Breast epithelium (tissue), 4 donors: ENCODE data around the gene THBS1. TPM values are rescaled to one million over a fixed set of nuclear protein-coding genes. Genes with fewer than 3 reads are reported as not detected.
A peak's percentile ranks its signal among the peaks of the same experiment; 100 is the strongest.

Source experiments
- DNase-seq, 2 donors: peaks; one replicate each; pipeline ENCODE4 v3.0.0-alpha.2; 2019; ENCODE audit warnings: low spot score in 2 of 2
- H3K27ac ChIP-seq, 2 donors: fragments of 200-600 bp; sonication (generic) in 1 of 2; one replicate each; pipeline ENCODE4 v1.5.1; 2016 to 2019; ENCODE audit warnings: mild to moderate bottlenecking in 1 of 2
- H3K27me3 ChIP-seq, 2 donors: fragments of 200-600 bp; sonication (generic) in 1 of 2; one replicate each; pipeline versions ENCODE4 v1.5.1 to v1.6.0; 2017 to 2019; ENCODE audit warnings: control low read depth in 1 of 2, mild to moderate bottlenecking in 1 of 2
- H3K36me3 ChIP-seq: fragments of 200-600 bp; one replicate; pipeline ENCODE4 v1.5.1; 2019
- H3K4me1 ChIP-seq, 2 donors: fragments of 200-600 bp; sonication (generic); one replicate each; pipeline ENCODE4 v1.5.1; 2016 to 2019; ENCODE audit warnings: control low read depth in 1 of 2
- H3K4me3 ChIP-seq, 3 donors: fragments of 200-600 bp; sonication (generic); 1 replicate in 2 of 3; 2 replicates in 1 of 3; pipeline ENCODE4 v1.5.1; 2016 to 2019; ENCODE audit warnings: mild to moderate bottlenecking in 3 of 3, moderate library complexity in 2 of 3
- H3K9me3 ChIP-seq, 2 donors: fragments of 200-600 bp; sonication (generic) in 1 of 2; one replicate each; pipeline ENCODE4 v1.5.1; 2016 to 2019; ENCODE audit warnings: control low read depth in 1 of 2
- CTCF ChIP-seq, 3 donors: fragments of 450-650 bp; IDR thresholded peaks; one replicate each; pipeline ENCODE4 v1.5.1; 2016 to 2017; ENCODE audit warnings: antibody characterized with exemption in 3 of 3, mild to moderate bottlenecking in 3 of 3, moderate library complexity in 3 of 3
- POLR2A ChIP-seq: fragments of 450-650 bp; IDR thresholded peaks from one replicate; pipeline ENCODE4 v1.6.1; 2016; ENCODE audit warnings: antibody characterized with exemption, mild to moderate bottlenecking, moderate library complexity
- POLR2AphosphoS5 ChIP-seq, 3 donors: sonication (generic); formaldehyde crosslinking; IDR thresholded peaks; one replicate each; pipeline ENCODE4 v1.6.1; 2017; ENCODE audit warnings: antibody characterized with exemption in 3 of 3
- intact Hi-C: fragments of 100-400 bp; cut with DNase I; formaldehyde crosslinking; loops from one replicate; pipeline ENCODE4 v1.15.1; 2023; ENCODE audit warnings: low total_unique reads
- total RNA-seq, 3 donors: library from RNA; depleted of rRNA; stranded (reverse); fragments of >200 nt; gene quantifications; one replicate each; pipeline ENCODE4 v1.1.0, GENCODE V29; 2016

THBS1 gene
- total RNA-seq, 3 donors from 2014 or later, result 106 to 623 (median 386) TPM

DNA sequence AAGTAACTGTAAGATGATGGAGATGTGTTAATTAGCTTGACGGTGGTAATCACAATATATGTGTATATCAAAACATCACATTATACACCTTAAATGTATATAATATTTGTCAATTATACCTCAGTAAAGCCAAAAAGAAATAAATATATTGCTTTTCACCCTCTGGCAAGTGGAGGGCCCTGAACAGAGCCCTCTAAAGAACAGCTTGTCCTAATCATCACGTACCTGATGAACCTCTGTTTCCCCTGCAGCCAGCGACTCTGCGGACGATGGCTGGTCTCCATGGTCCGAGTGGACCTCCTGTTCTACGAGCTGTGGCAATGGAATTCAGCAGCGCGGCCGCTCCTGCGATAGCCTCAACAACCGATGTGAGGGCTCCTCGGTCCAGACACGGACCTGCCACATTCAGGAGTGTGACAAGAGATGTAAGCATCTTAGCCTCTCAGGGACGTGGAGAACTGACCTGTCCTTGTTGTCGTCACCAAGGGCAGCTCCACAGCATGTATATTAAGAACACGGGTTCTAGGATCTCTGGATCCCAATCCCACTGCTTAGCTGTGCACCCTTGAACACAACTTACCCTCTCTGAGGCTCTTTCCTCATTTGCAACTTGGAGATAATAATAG is 6.3 kb downstream of the THBS1 start:
- DNase-seq, result no peak
- Histone ChIP-seq H3K27ac (peak overlapping the region in 1 of 2 donors; percentile 57), H3K4me1 (peaks cover 8 to 9% of the 10 kb centered on the region in 2 donors), H3K27me3 (no peaks in the 10 kb centered on the region), H3K9me3 (no peaks in the 10 kb centered on the region), H3K4me3 (peak overlapping the region in 1 of 3 donors; percentile 88), H3K36me3 (peaks cover 4% of the 10 kb centered on the region)
- intact Hi-C loops, result no loop called here
- no peak for TF ChIP-seq CTCF (IDR thresholded peaks at IDR 0.05)
- TF ChIP-seq POLR2A, result no peak
- peak in 1 of 3 donors; percentile 32 for TF ChIP-seq POLR2AphosphoS5 (IDR thresholded peaks at IDR 0.05)

GRCh38 chr15:39587731-39588530 is 7.1 kb downstream of the THBS1 start:
- peaks cover 7 to 9% of the 10 kb centered on the region in 2 donors for H3K4me1 ChIP-seq
- H3K36me3 ChIP-seq, result peaks cover 4% of the 10 kb centered on the region
- no peaks in the 10 kb centered on the region for H3K27me3 ChIP-seq
- DNase-seq, result no peak
- H3K9me3 ChIP-seq, result no peaks in the 10 kb centered on the region
- TF ChIP-seq POLR2A (no peak), POLR2AphosphoS5 (IDR thresholded peaks at IDR 0.05) (peak in 1 of 3 donors; percentile 8)
- peak overlapping the region in 1 of 2 donors; percentile 57 for H3K27ac ChIP-seq
- intact Hi-C loops, result loop anchor here (2.0 kb wide), 1 partner anchor 19 kb away; no protein-coding TSS in a partner anchor
- peak overlapping the region in 1 of 3 donors; percentile 88 for H3K4me3 ChIP-seq

DNA sequence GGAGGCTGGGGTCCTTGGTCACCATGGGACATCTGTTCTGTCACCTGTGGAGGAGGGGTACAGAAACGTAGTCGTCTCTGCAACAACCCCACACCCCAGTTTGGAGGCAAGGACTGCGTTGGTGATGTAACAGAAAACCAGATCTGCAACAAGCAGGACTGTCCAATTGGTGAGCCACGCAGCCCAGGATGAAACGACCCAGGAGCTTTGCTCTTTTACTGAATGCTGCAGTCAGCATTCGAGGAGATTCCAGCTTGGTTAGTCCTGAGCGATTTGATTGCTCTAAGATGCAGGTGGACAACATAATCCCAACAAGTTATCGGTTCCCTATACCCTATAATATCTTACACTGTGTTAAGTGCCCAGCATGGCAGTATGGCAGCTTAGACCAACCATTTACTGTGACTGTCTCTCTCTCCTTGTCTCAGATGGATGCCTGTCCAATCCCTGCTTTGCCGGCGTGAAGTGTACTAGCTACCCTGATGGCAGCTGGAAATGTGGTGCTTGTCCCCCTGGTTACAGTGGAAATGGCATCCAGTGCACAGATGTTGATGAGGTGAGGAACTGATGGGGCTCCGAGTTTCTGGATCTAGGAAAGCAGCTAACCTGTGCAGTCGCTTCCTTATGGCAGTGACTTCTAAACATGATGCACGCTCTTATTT is 7.8 kb downstream of the THBS1 start:
- Histone ChIP-seq H3K4me3 (peak overlapping the region in 1 of 3 donors; percentile 88), H3K4me1 (peaks cover 7 to 9% of the 10 kb centered on the region in 2 donors), H3K27ac (peak overlapping the region in 1 of 2 donors; percentile 57), H3K27me3 (no peaks in the 10 kb centered on the region), H3K36me3 (peaks cover 4% of the 10 kb centered on the region), H3K9me3 (no peaks in the 10 kb centered on the region)
- intact Hi-C loops, result loop anchor here (2.0 kb wide), 1 partner anchor 18 kb away; no protein-coding TSS in a partner anchor
- TF ChIP-seq POLR2A, result no peak
- no peak for TF ChIP-seq POLR2AphosphoS5 (IDR thresholded peaks at IDR 0.05)
- no peak for TF ChIP-seq CTCF (IDR thresholded peaks at IDR 0.05)
- no peak for DNase-seq

GRCh38 chr15:39589193-39589814 is 8.4 kb downstream of the THBS1 start:
- no peak for DNase-seq
- Histone ChIP-seq H3K4me1 (peaks cover 7 to 9% of the 10 kb centered on the region in 2 donors), H3K27ac (no peak overlapping the region), H3K4me3 (peak overlapping the region in 1 of 3 donors; percentile 88), H3K27me3 (no peaks in the 10 kb centered on the region), H3K36me3 (peaks cover 4% of the 10 kb centered on the region), H3K9me3 (no peaks in the 10 kb centered on the region)
- intact Hi-C loops, result loop anchor here (2.0 kb wide), 1 partner anchor 17 kb away; no protein-coding TSS in a partner anchor
- TF ChIP-seq POLR2AphosphoS5 (IDR thresholded peaks at IDR 0.05), result no peak
- no peak for TF ChIP-seq CTCF (IDR thresholded peaks at IDR 0.05)
- no peak for TF ChIP-seq POLR2A
